D721Med (cell line): ENCODE measurements around the gene CEP85L.
A peak's percentile ranks its signal among the peaks of the same experiment; 100 is the strongest.

Source experiments
- DNase-seq: peaks from one replicate; pipeline ENCODE4 v3.0.0; 2011; ENCODE audit warnings: low spot score; ENCODE audit not compliant: insufficient read length
- FAIRE-seq: peaks from 2 replicates; lab custom pipeline; 2011; peaks lifted over from hg19 to GRCh38; lab: Jason Lieb, UNC
- TF ChIP-seq, protein P1 (sequence below): IDR thresholded peaks from 2 replicates; pipeline ENCODE4 v1.5.1; 2012; ENCODE audit warnings: mild to moderate bottlenecking, control low read depth; ENCODE audit not compliant: insufficient read depth; ENCODE audit errors: missing control alignments

CEP85L gene

DNA sequence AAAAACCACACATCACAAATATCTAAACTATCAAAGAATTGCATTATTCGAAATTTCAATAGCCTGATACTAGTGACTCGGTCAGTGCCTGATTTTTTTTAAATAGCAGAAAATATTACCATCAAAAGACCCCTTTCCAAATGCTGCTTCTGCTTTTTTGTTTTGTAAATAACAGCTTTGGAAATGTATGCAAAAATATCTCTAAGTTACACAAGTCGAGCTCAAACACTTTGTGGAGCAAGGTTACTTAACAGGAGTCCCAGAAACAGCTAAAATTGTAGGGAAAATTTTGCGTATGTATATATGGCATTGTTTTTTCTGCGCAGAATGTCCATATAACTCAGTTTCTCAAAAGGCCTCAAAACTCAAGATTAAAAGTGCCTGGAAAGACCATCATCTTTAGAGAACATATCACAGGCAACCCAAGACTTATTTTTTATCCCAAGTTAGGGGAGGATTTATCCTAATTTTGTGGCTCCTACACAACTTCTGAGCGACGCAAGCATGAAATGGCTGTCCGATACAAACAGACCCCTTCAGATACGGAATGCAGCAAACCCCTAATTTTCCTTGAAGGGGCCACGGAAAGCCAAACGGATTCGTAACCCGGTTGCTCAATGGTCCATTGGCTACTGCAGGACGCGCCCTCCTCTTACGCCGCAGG lies 1.3 kb downstream of the CEP85L start:
- FAIRE-seq (no peak), DNase-seq (no peak)
- TF ChIP-seq, protein P1, sequence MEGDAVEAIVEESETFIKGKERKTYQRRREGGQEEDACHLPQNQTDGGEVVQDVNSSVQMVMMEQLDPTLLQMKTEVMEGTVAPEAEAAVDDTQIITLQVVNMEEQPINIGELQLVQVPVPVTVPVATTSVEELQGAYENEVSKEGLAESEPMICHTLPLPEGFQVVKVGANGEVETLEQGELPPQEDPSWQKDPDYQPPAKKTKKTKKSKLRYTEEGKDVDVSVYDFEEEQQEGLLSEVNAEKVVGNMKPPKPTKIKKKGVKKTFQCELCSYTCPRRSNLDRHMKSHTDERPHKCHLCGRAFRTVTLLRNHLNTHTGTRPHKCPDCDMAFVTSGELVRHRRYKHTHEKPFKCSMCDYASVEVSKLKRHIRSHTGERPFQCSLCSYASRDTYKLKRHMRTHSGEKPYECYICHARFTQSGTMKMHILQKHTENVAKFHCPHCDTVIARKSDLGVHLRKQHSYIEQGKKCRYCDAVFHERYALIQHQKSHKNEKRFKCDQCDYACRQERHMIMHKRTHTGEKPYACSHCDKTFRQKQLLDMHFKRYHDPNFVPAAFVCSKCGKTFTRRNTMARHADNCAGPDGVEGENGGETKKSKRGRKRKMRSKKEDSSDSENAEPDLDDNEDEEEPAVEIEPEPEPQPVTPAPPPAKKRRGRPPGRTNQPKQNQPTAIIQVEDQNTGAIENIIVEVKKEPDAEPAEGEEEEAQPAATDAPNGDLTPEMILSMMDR = no peak

DNA sequence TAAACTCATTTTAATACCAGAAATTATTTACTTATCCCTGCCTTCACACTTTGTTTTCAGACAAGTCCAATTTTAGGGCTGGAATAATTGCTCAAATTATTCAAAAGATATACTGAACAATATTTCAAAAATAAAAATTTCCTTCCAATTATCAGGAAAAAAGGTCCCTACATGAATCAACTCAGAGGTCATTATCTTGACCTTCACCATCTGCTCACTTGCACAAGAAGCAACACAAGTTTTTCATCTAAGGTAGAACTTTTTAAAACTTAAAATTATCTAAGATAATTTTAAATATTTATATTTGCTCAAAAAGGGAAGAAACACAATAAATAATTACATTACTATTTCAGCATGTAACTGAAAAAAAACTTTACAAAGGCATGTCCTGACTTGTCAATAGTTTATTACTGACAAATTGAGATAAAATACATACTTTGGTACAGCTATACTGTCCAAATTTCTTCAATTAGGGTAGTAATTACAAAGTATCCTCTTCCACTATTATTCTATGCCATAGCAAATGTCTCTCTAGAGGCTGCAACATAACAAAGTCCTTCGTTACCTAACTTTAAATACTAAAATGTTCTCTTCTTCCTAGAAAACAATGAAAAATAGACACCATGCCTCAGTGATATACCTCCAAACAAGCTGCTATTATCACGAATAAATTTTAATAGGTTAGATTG lies 2.4 kb downstream of the CEP85L start:
- TF ChIP-seq, protein P1 = no peak
- no peak for FAIRE-seq
- no peak for DNase-seq

DNA sequence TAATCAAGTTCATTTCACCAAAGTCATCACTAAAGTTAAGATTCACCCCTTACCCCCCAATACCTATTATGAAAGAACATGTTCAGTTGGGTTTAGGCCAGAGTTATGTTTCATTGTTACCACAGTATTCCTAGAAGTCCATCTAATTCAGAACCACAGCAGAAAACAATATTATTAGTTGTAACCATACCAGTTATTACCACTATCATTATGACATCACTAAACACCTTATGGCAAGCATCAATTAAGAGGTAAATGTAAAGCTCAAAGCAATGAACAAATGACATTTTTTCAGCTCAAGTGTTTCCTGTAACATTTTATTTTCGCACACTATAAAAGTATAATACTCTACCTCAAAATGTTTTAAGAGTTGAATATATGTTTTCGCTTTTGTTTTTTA lies 4.4 kb downstream of the CEP85L start:
- TF ChIP-seq, protein P1 = no peak
- FAIRE-seq = no peak
- DNase-seq = no peak

DNA sequence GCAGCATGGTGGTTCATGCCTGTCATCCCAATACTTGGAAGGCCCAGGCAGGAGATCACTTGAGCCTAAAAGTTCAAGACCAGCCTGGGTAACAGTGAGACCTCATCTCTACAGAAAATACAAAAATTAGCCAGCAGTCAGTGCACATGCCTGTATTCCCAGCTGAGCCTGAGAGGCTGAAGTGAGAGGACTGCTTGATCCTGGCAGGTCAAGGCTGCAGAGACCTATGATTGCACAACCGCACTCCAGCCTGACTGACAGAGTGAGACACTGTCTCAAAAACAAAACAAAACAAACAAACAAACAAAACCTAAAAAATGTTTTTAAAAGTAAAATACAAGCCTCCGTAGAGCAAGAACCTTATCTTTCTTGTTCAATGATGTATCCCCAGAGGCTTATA lies 6.0 kb downstream of the CEP85L start:
- DNase-seq (no peak), FAIRE-seq (no peak)
- TF ChIP-seq, protein P1 = no peak

DNA sequence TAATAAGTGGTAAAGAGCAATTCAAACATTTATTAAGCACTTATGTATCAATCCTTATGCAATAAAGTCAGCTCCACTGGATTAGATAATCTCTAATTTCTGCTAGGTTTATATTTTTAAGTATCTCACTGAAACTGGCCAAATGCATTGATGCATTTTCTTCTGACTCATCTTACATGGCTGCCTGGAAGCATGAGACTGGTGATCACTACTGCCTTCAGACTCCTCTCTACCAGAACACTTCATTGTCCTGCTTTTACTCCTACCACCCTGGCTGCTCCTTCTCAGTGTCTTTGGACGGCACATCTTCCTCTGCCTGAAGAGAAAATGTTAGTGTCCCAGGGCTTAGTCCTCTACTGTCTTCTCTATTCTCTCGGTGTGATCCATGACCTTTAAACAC lies 7.4 kb downstream of the CEP85L start:
- DNase-seq = no peak
- no peak for FAIRE-seq
- TF ChIP-seq, protein P1 = no peak

DNA sequence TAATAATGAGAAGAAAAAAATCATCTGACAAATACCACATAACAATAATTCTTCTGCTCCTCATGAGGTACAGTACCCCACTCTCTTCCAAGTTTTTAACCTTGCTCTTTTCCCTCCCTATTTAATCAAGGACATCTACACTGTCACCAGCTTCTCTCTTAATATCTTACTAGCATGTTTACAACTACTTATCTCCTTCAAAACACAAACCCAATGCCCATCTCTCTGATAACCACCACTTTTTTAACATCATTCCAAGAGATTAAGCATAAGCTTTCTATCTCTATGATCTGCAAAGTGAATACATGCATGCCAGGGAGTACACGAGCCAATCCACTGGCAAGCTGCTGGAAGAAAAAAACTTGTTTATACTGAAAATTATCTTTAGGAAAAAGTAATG lies 10.3 kb downstream of the CEP85L start:
- no peak for DNase-seq
- FAIRE-seq = peak; percentile 61

More for the DNA sequence above, 10.3 kb downstream of the CEP85L start:
- TF ChIP-seq, protein P1 = no peak
